Effector memory CD4-positive, alpha-beta T cell (primary cell): ENCODE results near the gene NIPAL3.
"Not testable (repeated sequence)": the region's sequence is repeated elsewhere in the genome, so short reads cannot be mapped to it uniquely, and the experiment has no call there.

Source experiments
- DNase-seq, 3 donors: peaks; one replicate each; pipeline ENCODE4 v3.0.0-alpha.2; 2020
- H3K27ac ChIP-seq: 2 replicates; pipeline ENCODE4 v1.7.0; 2013; ENCODE audit warnings: mild to moderate bottlenecking, low read length, moderate library complexity; ENCODE audit not compliant: insufficient read depth, poor library complexity, severe bottlenecking
- H3K27me3 ChIP-seq: replicated peaks from 2 replicates; pipeline ENCODE4 v1.7.0; 2013; ENCODE audit warnings: mild to moderate bottlenecking, low read length; ENCODE audit not compliant: insufficient read depth, control insufficient read depth, poor library complexity, severe bottlenecking
- H3K36me3 ChIP-seq: 2 replicates; pipeline ENCODE4 v1.7.0; 2013; ENCODE audit warnings: mild to moderate bottlenecking, low read length, moderate library complexity; ENCODE audit not compliant: control insufficient read depth, insufficient read depth
- H3K4me1 ChIP-seq: 2 replicates; pipeline ENCODE4 v1.7.0; 2013; ENCODE audit warnings: low read length, mild to moderate bottlenecking; ENCODE audit not compliant: control insufficient read depth, insufficient read depth, poor library complexity, severe bottlenecking
- H3K4me3 ChIP-seq: 2 replicates; pipeline ENCODE4 v1.7.0; 2013; ENCODE audit warnings: low read length, low read depth, mild to moderate bottlenecking; ENCODE audit not compliant: insufficient read depth, poor library complexity, severe bottlenecking
- H3K9me3 ChIP-seq: 2 replicates; pipeline ENCODE4 v1.7.0; 2013; ENCODE audit warnings: mild to moderate bottlenecking, low read length, moderate library complexity; ENCODE audit not compliant: control insufficient read depth

NIPAL3 gene

DNA sequence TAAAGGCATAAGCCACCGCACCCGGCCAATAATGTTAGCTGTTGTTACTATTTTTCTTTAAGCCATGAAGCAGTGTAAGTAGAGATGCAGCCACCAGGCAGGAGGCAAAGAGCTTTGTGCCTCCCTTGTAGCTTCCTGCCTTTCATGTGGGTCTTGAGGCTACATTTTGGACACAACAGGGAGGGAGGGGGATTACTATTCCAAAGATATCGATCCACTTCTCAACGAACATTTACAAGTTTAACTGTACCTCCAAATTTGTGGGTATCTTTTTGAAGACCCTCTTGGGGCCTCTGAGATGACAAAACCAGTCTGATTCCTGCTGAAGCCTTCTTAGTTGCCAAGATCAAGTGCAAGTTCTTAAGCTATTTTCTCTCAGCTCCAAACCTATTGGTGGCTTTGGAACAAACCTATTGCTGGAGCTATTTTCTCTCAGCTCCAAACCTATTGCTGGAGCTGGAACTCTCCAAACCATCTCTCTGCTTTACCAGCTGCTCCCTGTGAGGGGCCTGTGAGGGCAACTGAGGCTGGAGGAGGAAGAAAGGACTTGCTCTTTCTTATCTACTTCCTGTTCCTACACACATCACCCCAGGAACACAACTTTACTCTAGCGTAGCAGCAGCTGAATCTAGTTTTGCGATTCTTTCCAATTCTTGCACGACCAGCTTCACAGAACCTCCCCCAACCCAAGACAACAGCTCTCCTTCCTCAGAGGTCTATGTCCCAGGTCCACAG, 70.9 kb downstream of the NIPAL3 start:
- DNase-seq: peak in 2 of 3 donors; percentile 38 to 39
- no peaks in the 10 kb centered on the region for H3K36me3 ChIP-seq
- peak overlapping the region; percentile 51 for H3K27ac ChIP-seq
- H3K4me3 ChIP-seq: peak overlapping the region; percentile 15
- no peaks in the 10 kb centered on the region for H3K27me3 ChIP-seq
- H3K4me1 ChIP-seq: peaks cover 63% of the 10 kb centered on the region
- no peaks in the 10 kb centered on the region for H3K9me3 ChIP-seq

DNA sequence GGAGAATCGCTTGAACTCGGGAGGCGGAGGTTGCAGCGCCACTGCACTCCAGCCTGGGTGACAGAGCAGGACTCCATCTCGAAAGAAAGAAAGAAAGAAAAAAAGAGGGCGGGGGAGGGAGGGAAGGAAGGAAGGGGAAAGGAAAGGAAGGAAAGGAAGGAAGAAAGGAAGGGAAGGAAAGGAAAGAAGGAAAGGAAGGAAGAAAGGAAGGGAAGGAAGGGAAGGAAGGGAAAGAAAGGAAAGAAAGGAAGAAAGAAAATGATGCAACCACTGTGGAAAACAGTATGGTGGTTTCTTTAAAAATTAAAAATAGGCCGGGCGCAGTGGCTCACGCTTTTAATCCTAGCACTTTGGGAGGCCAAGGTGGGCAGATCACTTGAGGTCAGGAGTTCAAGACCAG, 71.9 kb downstream of the NIPAL3 start:
- peaks cover 55% of the 10 kb centered on the region for H3K4me1 ChIP-seq
- no peaks in the 10 kb centered on the region for H3K9me3 ChIP-seq
- no peaks in the 10 kb centered on the region for H3K36me3 ChIP-seq
- peak overlapping the region; percentile 51 for H3K27ac ChIP-seq
- no peaks in the 10 kb centered on the region for H3K27me3 ChIP-seq
- no peak for DNase-seq
- H3K4me3 ChIP-seq: no peak overlapping the region

DNA sequence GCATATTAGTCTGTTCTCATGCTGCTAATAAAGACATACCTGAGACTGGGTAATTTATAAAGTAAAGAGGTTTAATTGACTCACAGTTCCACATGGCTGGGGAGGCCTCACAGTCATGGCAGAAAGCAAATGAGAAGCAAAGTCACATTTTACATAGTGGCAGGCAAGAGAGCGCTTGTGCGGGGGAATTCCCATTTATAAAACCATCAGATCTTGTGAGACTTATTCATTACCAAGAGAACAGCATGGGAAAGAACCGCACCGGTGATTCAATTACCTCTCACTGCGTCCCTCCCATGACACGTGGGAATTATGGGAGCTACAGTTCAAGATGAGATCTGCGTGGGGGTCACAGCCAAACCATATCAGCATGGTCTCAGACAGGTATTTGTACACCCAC, 72.6 kb downstream of the NIPAL3 start:
- H3K9me3 ChIP-seq, H3K27me3 ChIP-seq, H3K36me3 ChIP-seq, H3K27ac ChIP-seq, H3K4me3 ChIP-seq: not testable (repeated sequence)
- peaks cover 48% of the 10 kb centered on the region for H3K4me1 ChIP-seq
- peak; percentile 14 to 44 (median 21) for DNase-seq

DNA sequence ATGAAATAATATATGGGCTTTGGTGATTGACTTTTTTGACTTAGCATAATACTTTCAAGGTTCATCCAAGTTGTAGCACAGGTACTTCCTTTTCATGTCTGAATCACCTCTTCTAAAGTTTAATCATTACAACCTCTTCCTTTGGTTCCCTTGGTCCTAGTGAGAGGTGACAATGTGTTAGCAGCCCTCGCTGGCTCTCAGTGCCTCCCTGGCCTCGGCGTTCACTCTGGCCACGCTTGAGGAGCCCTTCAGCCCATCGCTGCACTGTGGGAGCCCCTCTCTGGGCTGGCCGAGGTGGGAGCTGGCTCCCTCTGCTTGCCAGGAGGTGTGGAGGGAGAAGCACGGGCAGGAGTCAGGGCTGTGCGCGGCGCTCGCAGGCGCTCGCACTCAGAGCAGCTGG, 74.1 kb downstream of the NIPAL3 start:
- no peaks in the 10 kb centered on the region for H3K36me3 ChIP-seq
- no peak for DNase-seq
- H3K27me3 ChIP-seq: no peaks in the 10 kb centered on the region
- no peak overlapping the region for H3K27ac ChIP-seq
- no peak overlapping the region for H3K4me3 ChIP-seq
- H3K9me3 ChIP-seq: no peaks in the 10 kb centered on the region
- H3K4me1 ChIP-seq: peaks cover 33% of the 10 kb centered on the region

DNA sequence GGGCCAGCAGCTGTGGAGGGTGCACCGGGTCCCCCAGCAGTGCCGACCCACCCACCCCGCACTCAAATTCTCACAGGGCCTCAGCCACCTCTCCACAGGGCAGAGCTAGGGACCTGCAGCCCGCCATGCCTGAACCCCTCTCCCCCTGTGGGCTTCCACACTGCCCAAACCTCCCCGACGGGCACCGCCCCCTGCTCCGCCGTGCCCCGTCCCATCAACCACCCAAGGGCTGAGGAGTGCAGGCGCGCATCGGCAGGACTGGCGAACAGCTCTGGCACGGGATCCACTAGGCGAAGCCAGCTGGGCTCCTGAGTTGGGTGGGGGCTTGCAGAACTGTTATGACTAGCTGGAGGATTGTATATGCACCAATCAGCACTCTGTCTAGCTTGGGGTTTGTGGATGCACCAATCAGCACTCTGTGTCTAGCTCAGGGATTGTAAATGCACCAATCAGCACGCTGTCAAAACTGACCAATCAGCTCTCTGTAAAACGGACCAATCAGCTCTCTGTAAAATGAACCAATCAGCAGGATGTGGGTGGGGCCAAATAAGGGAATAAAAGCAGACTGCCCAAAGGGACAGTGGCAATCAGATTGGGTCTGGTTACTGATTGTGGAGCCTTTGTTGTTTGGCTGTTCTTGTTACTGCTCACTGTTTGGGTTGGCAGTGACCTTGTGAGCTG, 74.6 kb downstream of the NIPAL3 start:
- no peak for DNase-seq
- Histone ChIP-seq H3K36me3 (no peaks in the 10 kb centered on the region), H3K9me3 (no peaks in the 10 kb centered on the region), H3K27ac (no peak overlapping the region), H3K27me3 (no peaks in the 10 kb centered on the region), H3K4me3 (no peak overlapping the region), H3K4me1 (peaks cover 28% of the 10 kb centered on the region)

DNA sequence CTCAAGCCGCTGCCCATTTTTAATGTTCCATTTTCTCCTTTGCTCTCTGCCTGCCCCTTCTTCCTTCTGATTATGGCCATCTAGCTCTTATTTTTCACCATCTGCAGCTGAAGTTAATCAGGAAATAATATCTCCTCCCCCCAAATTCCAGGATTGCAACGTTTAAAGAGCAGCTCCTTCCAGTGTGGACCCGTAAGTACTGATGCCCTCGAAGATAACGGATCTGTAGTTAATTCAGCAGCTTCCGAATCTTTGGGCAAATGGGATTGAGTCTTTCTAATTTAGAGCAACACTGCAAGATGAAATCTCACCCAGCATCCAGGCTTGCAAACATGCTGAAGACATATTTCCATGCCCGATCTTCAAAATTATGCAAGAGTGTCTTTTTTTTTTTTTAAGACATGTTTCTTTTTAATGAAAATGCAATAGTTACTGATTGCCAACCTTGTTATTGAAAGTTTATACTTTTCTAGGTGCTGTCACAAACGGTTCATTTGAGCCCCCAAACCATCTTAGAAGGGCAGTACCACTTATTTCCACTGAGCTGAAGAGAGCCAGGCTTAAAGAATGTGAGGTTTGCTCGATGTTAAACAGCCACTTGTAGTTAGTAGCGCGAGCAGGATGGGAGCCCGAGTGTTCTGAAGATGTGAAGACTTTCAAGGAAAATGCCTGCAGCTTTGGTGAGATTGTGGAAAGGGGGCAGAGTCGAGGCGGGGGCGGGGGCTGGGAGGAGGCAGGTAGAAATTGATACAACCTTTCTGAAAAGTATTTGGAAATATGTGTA, 76.2 kb downstream of the NIPAL3 start:
- Histone ChIP-seq H3K27ac (no peak overlapping the region), H3K4me1 (peaks cover 16% of the 10 kb centered on the region), H3K27me3 (no peaks in the 10 kb centered on the region), H3K9me3 (no peaks in the 10 kb centered on the region), H3K4me3 (no peak overlapping the region), H3K36me3 (no peaks in the 10 kb centered on the region)
- DNase-seq: no peak

- H3K4me1 ChIP-seq, H3K27ac ChIP-seq, DNase-seq, H3K9me3 ChIP-seq, H3K36me3 ChIP-seq, H3K4me3 ChIP-seq, H3K27me3 ChIP-seq: not testable (repeated sequence)
Measured at GRCh38 chr1:24492935-24493334, 77.3 kb downstream of the NIPAL3 start.

- Histone ChIP-seq H3K27ac (no peak overlapping the region), H3K27me3 (no peaks in the 10 kb centered on the region), H3K4me3 (no peak overlapping the region), H3K4me1 (peaks cover 7% of the 10 kb centered on the region), H3K36me3 (no peaks in the 10 kb centered on the region), H3K9me3 (no peaks in the 10 kb centered on the region)
- DNase-seq: no peak
Measured at GRCh38 chr1:24493785-24494184, 78.2 kb downstream of the NIPAL3 start.

- Histone ChIP-seq H3K4me3 (no peak overlapping the region), H3K9me3 (no peaks in the 10 kb centered on the region), H3K36me3 (no peaks in the 10 kb centered on the region), H3K27ac (no peak overlapping the region), H3K27me3 (no peaks in the 10 kb centered on the region), H3K4me1 (peaks cover 15% of the 10 kb centered on the region)
- no peak for DNase-seq
Measured at GRCh38 chr1:24498589-24498988, 83.0 kb downstream of the NIPAL3 start.
